Testis (tissue), 3 donors: ENCODE data around the gene TYR. TPM values are rescaled to one million over a fixed set of nuclear protein-coding genes. Genes with fewer than 3 reads are reported as not detected.

Experiments
- DNase-seq: peaks from one replicate; pipeline ENCODE4 v3.0.0-alpha.2; 2019
- H3K27ac ChIP-seq, 2 donors: fragments of 200-600 bp; sonication (generic); one replicate each; pipeline ENCODE4 v1.5.1; 2019
- H3K27me3 ChIP-seq: fragments of 200-600 bp; sonication (generic); one replicate; pipeline ENCODE4 v1.5.1; 2019
- H3K36me3 ChIP-seq: fragments of 200-600 bp; sonication (generic); one replicate; pipeline ENCODE4 v1.5.1; 2017; ENCODE audit warnings: low read depth; ENCODE audit errors: missing control alignments
- H3K4me1 ChIP-seq: fragments of 200-600 bp; sonication (generic); one replicate; pipeline ENCODE4 v1.5.1; 2019
- H3K4me3 ChIP-seq, 2 donors: fragments of 200-600 bp; sonication (generic); one replicate each; pipeline ENCODE4 v1.5.1; 2017 to 2019
- H3K9me3 ChIP-seq: fragments of 200-600 bp; sonication (generic); one replicate; pipeline ENCODE4 v1.5.1; 2017
- CTCF ChIP-seq, 3 experiments: fragments of 450-650 bp in 2 of 3; fragments of 200-600 bp in 1 of 3; sonication (generic) in 1 of 3; IDR thresholded peaks; one replicate each; pipeline ENCODE4 v1.5.1; 2016 to 2019; ENCODE audit warnings: antibody characterized with exemption in 3 of 3, mild to moderate bottlenecking in 2 of 3, moderate library complexity in 1 of 3
- POLR2A ChIP-seq: fragments of 450-650 bp; IDR thresholded peaks from one replicate; pipeline ENCODE4 v1.6.1; 2017; ENCODE audit warnings: antibody characterized with exemption, mild to moderate bottlenecking, moderate library complexity
- WGBS, 2 donors: methylation state at CpG; one replicate each; pipeline ENCODE4 v1.1.5; 2018; 5-methylcytosine and 5-hydroxymethylcytosine counted together
- intact Hi-C: fragments of 100-400 bp; cut with DNase I; formaldehyde crosslinking; loops from one replicate; pipeline ENCODE4 v1.15.1; 2023; ENCODE audit warnings: low total_unique reads
- polyA plus RNA-seq: library from polyadenylated mRNA; stranded (reverse); fragments of 350-450 nt; fragmentation: Illumina TruSeq; extraction: RNeasy Lipid Tissue Mini Kit (QIAGEN cat#74804); gene quantifications from one replicate; pipeline ENCODE4 v1.2.3, GENCODE V29; 2014; ENCODE audit warnings: low read depth, low replicate concordance; ENCODE audit not compliant: insufficient read depth
- total RNA-seq, 2 donors: library from RNA; depleted of rRNA; stranded (reverse); fragments of >200 nt; gene quantifications; one replicate each; pipeline ENCODE4 v1.2.3, GENCODE V29; 2016

The TYR gene
- total and polyA plus RNA-seq, 3 donors from 2014 or later = 0.24 to 1.5 (median 0.25) TPM

- DNase-seq = no peak
- Histone ChIP-seq H3K27me3 (no peaks in the 10 kb centered on the region), H3K27ac (no peak overlapping the region), H3K9me3 (no peaks in the 10 kb centered on the region), H3K36me3 (no peaks in the 10 kb centered on the region), H3K4me3 (no peak overlapping the region), H3K4me1 (no peaks in the 10 kb centered on the region)
- TF ChIP-seq CTCF (IDR thresholded peaks at IDR 0.05) = no peak
- no peak for TF ChIP-seq POLR2A
- intact Hi-C loops = no loop called here
- 83 to 91% methylated on average over 3 of the region's 3 CpGs for WGBS, 2 donors
Measured at GRCh38 chr11:89163686-89164085, 14.0 kb upstream of the TYR start.

GRCh38 chr11:89168396-89168795 is 9.3 kb upstream of the TYR start:
- no peak for TF ChIP-seq POLR2A
- no peaks in the 10 kb centered on the region for H3K4me1 ChIP-seq
- intact Hi-C loops = no loop called here
- H3K4me3 ChIP-seq = no peak overlapping the region
- WGBS, 2 donors = 58 to 74% methylated on average over 3 of the region's 3 CpGs
- H3K27me3 ChIP-seq = no peaks in the 10 kb centered on the region
- no peaks in the 10 kb centered on the region for H3K36me3 ChIP-seq
- no peaks in the 10 kb centered on the region for H3K9me3 ChIP-seq
- no peak overlapping the region for H3K27ac ChIP-seq
- DNase-seq = no peak

- 63 to 75% methylated on average over 2 of the region's 2 CpGs for WGBS, 2 donors
- DNase-seq = no peak
- intact Hi-C loops = no loop called here
Measured at GRCh38 chr11:89175796-89176195, 1.9 kb upstream of the TYR start.

GRCh38 chr11:89176938-89177337 is 737 bp upstream of the TYR start:
- Histone ChIP-seq H3K27me3 (no peaks in the 10 kb centered on the region), H3K4me1 (no peaks in the 10 kb centered on the region), H3K4me3 (no peak overlapping the region), H3K27ac (no peak overlapping the region), H3K9me3 (no peaks in the 10 kb centered on the region), H3K36me3 (no peaks in the 10 kb centered on the region)
- TF ChIP-seq POLR2A = no peak
- no peak for TF ChIP-seq CTCF (IDR thresholded peaks at IDR 0.05)
- 74 to 81% methylated on average over 2 of the region's 2 CpGs for WGBS, 2 donors
- DNase-seq = no peak
- intact Hi-C loops = no loop called here

More at GRCh38 chr11:89175796-89176195, 1.9 kb upstream of the TYR start:
- no peak for TF ChIP-seq CTCF (IDR thresholded peaks at IDR 0.05)
- Histone ChIP-seq H3K27ac (no peak overlapping the region), H3K9me3 (no peaks in the 10 kb centered on the region), H3K4me1 (no peaks in the 10 kb centered on the region), H3K36me3 (no peaks in the 10 kb centered on the region), H3K4me3 (no peak overlapping the region), H3K27me3 (no peaks in the 10 kb centered on the region)

- H3K4me3 ChIP-seq = no peak overlapping the region
- no peaks in the 10 kb centered on the region for H3K27me3 ChIP-seq
- TF ChIP-seq POLR2A = no peak
- no peak for TF ChIP-seq CTCF (IDR thresholded peaks at IDR 0.05)
- no peak overlapping the region for H3K27ac ChIP-seq
- no peak for DNase-seq
- no peaks in the 10 kb centered on the region for H3K4me1 ChIP-seq
- WGBS, 2 donors = 42 to 45% methylated on average over 2 of the region's 2 CpGs
- intact Hi-C loops = no loop called here
- H3K36me3 ChIP-seq = no peaks in the 10 kb centered on the region
- H3K9me3 ChIP-seq = no peaks in the 10 kb centered on the region
Measured at GRCh38 chr11:89181111-89181510, 3.4 kb downstream of the TYR start.
